Tibial nerve (tissue), 4 donors: ENCODE data around the gene RCCD1. TPM values are rescaled to one million over a fixed set of nuclear protein-coding genes. Genes with fewer than 3 reads are reported as not detected.

Experiments
- DNase-seq, 2 donors: peaks; one replicate each; pipeline ENCODE4 v3.0.0-alpha.2; 2019; ENCODE audit warnings: low spot score in 2 of 2
- H3K27ac ChIP-seq, 4 donors: fragments of 200-600 bp; sonication (generic) in 3 of 4; one replicate each; pipeline ENCODE4 v1.5.1; 2017 to 2019; ENCODE audit warnings: mild to moderate bottlenecking in 1 of 4
- H3K27me3 ChIP-seq, 2 donors: fragments of 200-600 bp; sonication (generic) in 1 of 2; one replicate each; pipeline versions ENCODE4 v1.5.1 to v1.6.0; 2017 to 2019
- H3K36me3 ChIP-seq, 3 donors: fragments of 200-600 bp; sonication (generic); one replicate each; pipeline ENCODE4 v1.5.1; 2018 to 2019
- H3K4me1 ChIP-seq, 4 donors: fragments of 200-600 bp; sonication (generic) in 3 of 4; one replicate each; pipeline ENCODE4 v1.5.1; 2017 to 2019
- H3K4me3 ChIP-seq, 4 donors: fragments of 200-600 bp; sonication (generic) in 3 of 4; one replicate each; pipeline ENCODE4 v1.5.1; 2017 to 2019; ENCODE audit warnings: mild to moderate bottlenecking in 1 of 4, moderate library complexity in 1 of 4
- H3K9me3 ChIP-seq, 4 donors: fragments of 200-600 bp; sonication (generic) in 3 of 4; one replicate each; pipeline ENCODE4 v1.5.1; 2017 to 2019
- CTCF ChIP-seq, 5 experiments: fragments of 200-600 bp in 3 of 5; fragments of 450-650 bp in 2 of 5; sonication (generic) in 3 of 5; IDR thresholded peaks; one replicate each; pipeline ENCODE4 v1.5.1; 2016 to 2019; ENCODE audit warnings: antibody characterized with exemption in 5 of 5, mild to moderate bottlenecking in 3 of 5, moderate library complexity in 2 of 5
- EP300 ChIP-seq, 2 donors: sonication (generic); formaldehyde crosslinking; IDR thresholded peaks; one replicate each; pipeline ENCODE4 v1.6.1; 2017; ENCODE audit warnings: antibody characterized with exemption in 2 of 2, mild to moderate bottlenecking in 1 of 2
- POLR2A ChIP-seq, 2 donors: fragments of 450-650 bp; IDR thresholded peaks; one replicate each; pipeline ENCODE4 v1.6.1; 2017; ENCODE audit warnings: antibody characterized with exemption in 2 of 2, mild to moderate bottlenecking in 2 of 2, moderate library complexity in 2 of 2
- WGBS, 2 donors: methylation state at CpG; one replicate each; pipeline ENCODE4 v1.1.5; 2018; 5-methylcytosine and 5-hydroxymethylcytosine counted together
- total RNA-seq, 4 donors: library from RNA; depleted of rRNA; stranded (reverse); fragments of >200 nt; gene quantifications; one replicate each; pipeline ENCODE4 v1.1.0, GENCODE V29; 2016

The RCCD1 gene
- total RNA-seq, 4 donors from 2014 or later: 8.7 to 15.9 (median 12.5) TPM

DNA sequence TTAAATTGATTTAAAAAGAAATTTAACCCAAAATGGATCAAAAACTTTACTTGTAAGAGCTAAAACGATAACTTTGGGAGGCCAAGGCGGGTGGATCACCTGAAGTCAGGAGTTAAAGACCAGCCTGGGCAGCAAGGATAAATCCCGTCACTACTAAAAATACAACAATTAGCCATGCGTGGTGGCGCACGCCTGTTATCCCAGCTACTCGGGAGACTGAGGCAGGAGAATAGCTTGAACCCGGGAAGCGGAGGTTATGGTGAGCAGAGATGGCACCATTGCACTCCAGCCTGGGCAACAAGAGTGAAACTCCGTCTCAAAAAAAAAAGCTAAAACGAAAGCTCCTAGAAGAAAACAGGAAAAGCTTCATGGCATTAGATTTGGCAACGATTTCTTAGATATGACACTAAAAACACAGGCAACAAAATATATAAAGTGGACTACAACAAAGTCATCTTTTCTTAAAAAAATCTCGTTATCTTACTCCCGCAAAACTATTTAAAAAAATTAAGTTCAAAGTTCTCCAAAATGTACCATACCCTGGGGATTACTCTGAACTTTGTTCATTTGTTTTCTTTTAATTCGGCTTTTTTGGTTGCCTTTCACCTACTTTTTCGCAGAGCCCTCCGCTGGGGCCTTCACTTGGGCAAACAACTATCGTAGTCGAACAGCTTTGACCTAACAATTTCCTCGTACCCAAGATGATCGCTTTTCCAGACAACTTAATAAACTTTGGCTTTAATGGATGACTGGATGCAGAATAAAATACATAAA is 25.3 kb upstream of the RCCD1 start:
- peak overlapping the region; percentile 67 to 95 (median 93) for H3K27ac ChIP-seq
- peaks cover 0 to 45% (median 25%) of the 10 kb centered on the region in 4 donors for H3K4me1 ChIP-seq
- DNase-seq: no peak
- no peaks in the 10 kb centered on the region for H3K9me3 ChIP-seq
- WGBS, 2 donors: 49 to 55% methylated on average over 21 of the region's 21 CpGs
- no peak for TF ChIP-seq POLR2A (IDR thresholded peaks at IDR 0.05)
- TF ChIP-seq CTCF (IDR thresholded peaks at IDR 0.05): no peak
- no peak for TF ChIP-seq EP300 (IDR thresholded peaks at IDR 0.05)
- H3K27me3 ChIP-seq: no peaks in the 10 kb centered on the region
- H3K36me3 ChIP-seq: no peaks in the 10 kb centered on the region
- peak overlapping the region; percentile 43 to 75 (median 61) for H3K4me3 ChIP-seq

DNA sequence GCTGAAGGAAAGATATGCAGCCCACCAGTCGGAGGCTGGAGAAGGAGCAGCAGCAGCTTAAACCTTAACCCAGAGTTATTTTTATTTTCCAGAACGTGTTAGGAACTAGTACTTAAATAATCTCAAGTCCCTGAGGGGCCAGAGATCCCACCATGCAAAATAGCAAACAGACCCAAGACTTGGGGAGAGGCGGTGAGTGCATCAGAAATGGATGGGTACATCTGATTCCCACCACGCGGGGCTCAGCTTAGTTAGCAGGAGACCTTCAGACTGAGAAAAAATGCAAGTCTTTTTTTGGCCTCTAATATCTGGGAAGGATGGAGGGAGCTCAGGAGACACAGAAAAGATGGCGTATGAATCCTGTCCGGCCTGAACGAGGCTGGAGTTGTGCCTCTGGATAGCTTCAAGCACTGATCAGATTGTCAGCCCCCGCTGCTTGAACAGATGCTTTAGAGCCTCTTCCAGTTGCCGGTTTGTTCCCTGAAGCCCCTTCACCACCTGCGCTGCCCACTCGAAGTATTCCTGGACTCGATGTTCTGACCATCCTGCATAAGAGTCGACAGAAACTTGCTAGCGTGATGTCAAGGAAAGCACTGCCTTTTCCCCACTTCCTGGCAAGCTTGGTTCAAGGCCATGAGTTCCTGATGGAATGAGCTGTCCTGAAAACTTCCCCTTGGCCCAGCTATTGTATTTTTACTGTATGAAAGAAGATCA is 23.7 kb upstream of the RCCD1 start:
- H3K9me3 ChIP-seq: no peaks in the 10 kb centered on the region
- H3K4me3 ChIP-seq: peak overlapping the region in 3 of 4 donors; percentile 65 to 75 (median 69)
- no peak for DNase-seq
- TF ChIP-seq EP300 (IDR thresholded peaks at IDR 0.05) (no peak), CTCF (IDR thresholded peaks at IDR 0.05) (no peak), POLR2A (IDR thresholded peaks at IDR 0.05) (no peak)
- H3K27ac ChIP-seq: peak overlapping the region; percentile 67 to 95 (median 93)
- H3K27me3 ChIP-seq: no peaks in the 10 kb centered on the region
- 64 to 80% methylated on average over 15 of the region's 15 CpGs for WGBS, 2 donors
- peaks cover 0 to 56% (median 34%) of the 10 kb centered on the region in 4 donors for H3K4me1 ChIP-seq
- no peaks in the 10 kb centered on the region for H3K36me3 ChIP-seq

DNA sequence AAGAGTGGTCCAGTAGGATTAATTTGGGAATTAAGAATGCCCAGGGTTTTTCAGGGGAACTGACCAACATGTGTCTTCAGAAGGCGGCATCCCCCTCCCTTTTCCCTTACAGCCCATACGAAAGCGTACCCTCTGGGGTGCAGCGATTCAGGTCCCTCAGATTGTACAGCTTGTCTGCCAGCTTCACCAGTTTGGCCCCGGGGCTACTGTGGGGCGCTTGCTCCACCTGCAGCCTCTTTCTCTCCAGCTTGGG is 23.2 kb upstream of the RCCD1 start:
- Histone ChIP-seq H3K27ac (peak overlapping the region; percentile 63 to 95 (median 93)), H3K4me3 (peak overlapping the region; percentile 63 to 89 (median 71)), H3K27me3 (no peaks in the 10 kb centered on the region), H3K4me1 (peaks cover 0 to 60% (median 38%) of the 10 kb centered on the region in 4 donors), H3K9me3 (no peaks in the 10 kb centered on the region), H3K36me3 (no peaks in the 10 kb centered on the region)
- TF ChIP-seq POLR2A (IDR thresholded peaks at IDR 0.05) (no peak), CTCF (IDR thresholded peaks at IDR 0.05) (no peak), EP300 (IDR thresholded peaks at IDR 0.05) (no peak)
- 40 to 47% methylated on average over 6 of the region's 6 CpGs for WGBS, 2 donors
- no peak for DNase-seq

DNA sequence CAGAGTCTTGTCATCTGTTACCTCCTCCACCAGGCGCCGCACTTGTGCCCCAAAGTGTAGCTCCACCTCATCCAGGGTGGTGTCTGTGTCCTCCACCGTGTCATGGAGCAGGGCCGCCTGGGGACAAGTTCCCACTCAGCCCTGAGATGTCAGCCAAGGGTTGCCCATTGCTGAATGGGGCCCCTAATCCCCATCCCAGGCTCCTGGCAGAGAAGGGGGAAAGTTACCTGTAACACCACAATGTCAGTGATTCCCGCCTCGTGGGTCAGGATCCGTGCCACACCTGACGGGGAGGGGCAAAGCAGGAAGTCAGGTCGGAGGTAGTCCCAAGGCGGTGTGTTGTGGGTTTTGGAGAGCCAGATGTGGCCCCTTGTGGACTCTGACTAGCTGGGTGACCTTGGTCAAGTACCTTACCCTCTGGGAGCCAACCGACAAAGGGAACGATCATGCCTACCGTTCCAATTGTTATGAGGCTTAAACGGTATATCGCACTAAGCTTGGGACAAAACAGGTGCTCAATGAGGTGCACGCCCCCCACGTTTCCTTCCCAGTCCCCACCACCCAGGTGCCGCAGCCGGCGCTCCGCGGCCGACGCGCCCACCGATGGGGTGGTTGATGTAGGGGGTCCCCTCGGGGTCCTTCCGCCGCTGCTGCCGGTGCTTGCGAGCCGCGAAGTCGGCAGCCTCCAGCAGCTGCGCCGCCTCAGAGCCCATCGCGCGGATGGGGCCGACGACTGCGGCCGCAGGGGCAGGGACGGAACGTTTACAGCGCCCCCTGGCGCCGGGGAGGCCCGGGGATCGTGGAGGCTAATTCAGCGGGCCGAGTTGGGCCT is 22.6 kb upstream of the RCCD1 start, which contains the start of gene HDDC3:
TSS of gene HDDC3 (minus strand) at position 722 of the 832 bp plus-strand sequence. CDS start at position 713, 9 bp downstream.
- WGBS, 2 donors: 1 to 4% methylated on average over 18 to 26 of the region's 52 CpGs
- Histone ChIP-seq H3K36me3 (no peaks in the 10 kb centered on the region), H3K4me1 (peaks cover 0 to 66% (median 38%) of the 10 kb centered on the region in 4 donors), H3K27me3 (no peaks in the 10 kb centered on the region), H3K27ac (peak within 1 kb of the TSS; percentile 63 to 95 (median 93)), H3K9me3 (no peaks in the 10 kb centered on the region), H3K4me3 (peak within 1 kb of the TSS; percentile 63 to 89 (median 71))
- TF ChIP-seq CTCF (IDR thresholded peaks at IDR 0.05): peak; percentile 91 to 97 (median 96)
- TF ChIP-seq POLR2A (IDR thresholded peaks at IDR 0.05): peak in 1 of 2 donors; percentile 43
- TF ChIP-seq EP300 (IDR thresholded peaks at IDR 0.05): peak in 1 of 2 donors; percentile 77
- DNase-seq: peak; percentile 77 to 85
